ENCODE measurements around the gene ETFA.

The ETFA gene

DNA sequence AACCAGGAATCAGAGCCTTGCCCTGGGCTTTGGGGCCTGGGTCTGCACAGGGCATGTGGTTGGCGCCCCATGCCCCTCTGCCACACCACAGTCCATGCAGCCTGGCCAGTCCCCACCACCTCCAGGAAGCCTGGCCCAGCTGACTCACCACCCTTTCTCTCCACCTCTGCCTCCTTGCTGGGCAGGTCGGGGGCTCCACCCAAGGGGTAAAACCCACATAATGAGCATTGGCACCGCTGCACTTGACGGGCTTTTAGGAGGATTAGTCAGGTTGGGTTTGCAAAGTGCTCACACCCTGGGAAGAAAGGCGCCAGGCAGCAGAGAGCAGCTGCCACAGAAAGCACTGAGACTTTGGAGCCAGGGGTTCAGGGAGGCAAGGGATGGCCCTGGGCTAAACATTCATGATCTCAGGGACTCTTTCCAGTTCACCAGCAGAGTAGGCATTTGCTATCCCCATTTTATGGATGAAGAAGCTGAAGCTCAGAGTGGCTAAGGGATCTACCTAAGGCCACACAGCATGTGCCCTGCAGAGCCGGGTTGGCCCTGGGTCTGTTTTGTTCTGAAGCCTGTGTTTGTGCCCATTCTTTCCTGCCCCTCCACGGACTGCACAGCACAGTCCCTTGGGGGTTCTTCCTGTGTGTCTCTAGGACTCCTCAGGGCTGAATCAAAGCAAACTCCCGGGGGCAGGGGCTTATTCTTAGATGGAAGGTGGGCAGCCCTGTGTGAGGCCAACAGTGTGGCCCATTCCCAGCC lies 113.4 kb downstream of the ETFA start:
- Histone ChIP-seq H3K9me3 (ENCODE audit: control insufficient read depth, insufficient read depth, low read depth, low read length) (no peaks in the 10 kb centered on the region), H3K36me3 (ENCODE audit: control insufficient read depth in 2 of 2, insufficient read depth in 1 of 2, low read length in 2 of 2) (peaks cover 0 to 3% of the 10 kb centered on the region in 2 experiments; a peak in 1 of 3 replicates), H3K27ac (ENCODE audit: extremely low read depth, low read depth, low read length) (no peak overlapping the region), H3K4me3 (ENCODE audit: low read depth, low read length) (no peak overlapping the region), H3K4me1 (ENCODE audit: control insufficient read depth, insufficient read depth, low read length) (peaks cover 6% of the 10 kb centered on the region; the same call in 1 of the 2 replicates)
- TF ChIP-seq GLIS1 (tag by site-specific recombination; IDR thresholded peaks at IDR 0.05): peak; percentile 40; the same call in 1 of the 2 replicates
- TF ChIP-seq, protein P1, sequence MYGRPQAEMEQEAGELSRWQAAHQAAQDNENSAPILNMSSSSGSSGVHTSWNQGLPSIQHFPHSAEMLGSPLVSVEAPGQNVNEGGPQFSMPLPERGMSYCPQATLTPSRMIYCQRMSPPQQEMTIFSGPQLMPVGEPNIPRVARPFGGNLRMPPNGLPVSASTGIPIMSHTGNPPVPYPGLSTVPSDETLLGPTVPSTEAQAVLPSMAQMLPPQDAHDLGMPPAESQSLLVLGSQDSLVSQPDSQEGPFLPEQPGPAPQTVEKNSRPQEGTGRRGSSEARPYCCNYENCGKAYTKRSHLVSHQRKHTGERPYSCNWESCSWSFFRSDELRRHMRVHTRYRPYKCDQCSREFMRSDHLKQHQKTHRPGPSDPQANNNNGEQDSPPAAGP (tag by site-specific recombination; IDR thresholded peaks at IDR 0.05): 0 out of 2 replicates have a peak, but pooled peaks have one; percentile 48
- TF ChIP-seq GFI1B (tag by site-specific recombination; IDR thresholded peaks at IDR 0.05): no peak
- TF ChIP-seq KLF1 (tag by site-specific recombination; IDR thresholded peaks at IDR 0.05): peak; percentile 61
- CTCF ChIA-PET: interaction anchor here (0.8 to 3.8 kb wide), 6 partner anchors 12 to 670 kb away, joined by 3 to 27 read pairs (median 6); no protein-coding TSS in a partner anchor
- POLR2A ChIA-PET: no interaction called here

DNA sequence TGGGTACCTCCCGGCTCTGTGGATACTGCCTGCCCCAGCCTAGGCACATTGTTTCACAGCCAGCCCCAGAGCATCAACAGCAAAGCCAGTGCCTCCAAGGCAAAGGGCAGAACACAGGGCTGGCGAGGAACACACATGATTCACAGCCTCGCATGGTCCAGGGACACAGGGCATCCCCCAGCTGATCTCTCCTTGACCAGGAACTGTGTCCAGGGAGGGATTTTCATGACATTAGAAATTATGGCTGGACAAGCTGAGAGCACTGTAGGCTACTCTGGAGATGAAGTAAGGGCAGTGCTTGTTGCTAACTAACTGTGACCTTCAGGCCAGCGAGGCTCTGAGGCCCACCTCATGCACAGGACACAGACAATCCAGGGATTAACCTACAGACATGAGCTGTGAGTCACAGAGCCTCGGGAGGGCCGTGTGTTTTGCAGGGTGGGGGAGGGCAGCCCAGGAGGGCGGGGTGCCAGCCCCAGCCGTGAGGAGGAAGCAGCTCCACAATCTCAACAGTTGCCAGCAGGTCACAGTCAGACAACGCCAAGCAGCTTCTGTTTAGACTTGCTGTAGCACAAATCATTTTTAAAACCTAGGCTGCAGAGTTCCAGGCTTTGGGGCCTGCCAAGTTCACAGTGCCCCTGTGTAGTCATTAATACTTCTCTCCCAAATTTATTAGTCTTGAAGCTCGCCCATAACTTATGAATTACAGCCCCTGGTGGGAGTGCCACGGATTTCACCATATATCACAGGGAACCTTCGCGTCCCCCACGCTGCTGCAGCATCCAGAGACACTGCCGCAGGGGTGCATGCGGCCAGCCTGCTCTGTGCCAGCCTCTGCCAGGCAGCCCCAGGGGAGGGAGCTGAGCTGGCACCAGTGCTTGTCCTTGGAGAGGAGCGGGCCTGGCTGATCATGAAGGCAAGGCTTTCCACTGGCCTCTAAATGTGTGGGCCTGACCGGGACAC lies 114.7 kb downstream of the ETFA start:
- POLR2A ChIA-PET: interaction anchor here (0.9 to 1.3 kb wide), 2 partner anchors 115 to 140 kb away, joined by 4 to 9 read pairs; partner anchors contain the start of genes ETFA and ISL2
- CTCF ChIA-PET: interaction anchor here (0.6 to 3.8 kb wide), 7 partner anchors 11 to 671 kb away, joined by 3 to 27 read pairs (median 3); no protein-coding TSS in a partner anchor
- no peak overlapping the region for H3K27ac ChIP-seq (ENCODE audit: extremely low read depth, low read depth, low read length)
- TF ChIP-seq ZNF529 (tag by site-specific recombination; IDR thresholded peaks at IDR 0.05; ENCODE audit: insufficient replicate concordance) (no peak), ZNF544 (tag by site-specific recombination; IDR thresholded peaks at IDR 0.05) (no peak), GLIS2 (tag by site-specific recombination; IDR thresholded peaks at IDR 0.05) (peak; percentile 51), ZXDB (tag by site-specific recombination; IDR thresholded peaks at IDR 0.05) (no peak), OSR2 (tag by site-specific recombination; IDR thresholded peaks at IDR 0.05) (0 out of 2 replicates have a peak, but pooled peaks have one; percentile 28), ZNF423 (tag by site-specific recombination; IDR thresholded peaks at IDR 0.05) (no peak), ZNF843 (tag by site-specific recombination; IDR thresholded peaks at IDR 0.05) (no peak), BCL11A (tag by site-specific recombination; IDR thresholded peaks at IDR 0.05; ENCODE audit: low read depth) (no peak), ZNF211 (tag by site-specific recombination; IDR thresholded peaks at IDR 0.05; ENCODE audit: low read depth) (no peak), ZNF76 (tag by site-specific recombination; IDR thresholded peaks at IDR 0.05; ENCODE audit: borderline replicate concordance, low read depth) (no peak), TCF7L2 (IDR thresholded peaks at IDR 0.05; ENCODE audit: borderline replicate concordance, low read depth, low read length) (no peak), ZNF629 (tag by site-specific recombination; IDR thresholded peaks at IDR 0.05) (peak; percentile 18; the same call in 1 of the 2 replicates), ZNF510 (tag by site-specific recombination; IDR thresholded peaks at IDR 0.05; ENCODE audit: insufficient replicate concordance) (no peak), ZNF248 (tag by site-specific recombination; IDR thresholded peaks at IDR 0.05) (no peak)
- TF ChIP-seq, protein P2, sequence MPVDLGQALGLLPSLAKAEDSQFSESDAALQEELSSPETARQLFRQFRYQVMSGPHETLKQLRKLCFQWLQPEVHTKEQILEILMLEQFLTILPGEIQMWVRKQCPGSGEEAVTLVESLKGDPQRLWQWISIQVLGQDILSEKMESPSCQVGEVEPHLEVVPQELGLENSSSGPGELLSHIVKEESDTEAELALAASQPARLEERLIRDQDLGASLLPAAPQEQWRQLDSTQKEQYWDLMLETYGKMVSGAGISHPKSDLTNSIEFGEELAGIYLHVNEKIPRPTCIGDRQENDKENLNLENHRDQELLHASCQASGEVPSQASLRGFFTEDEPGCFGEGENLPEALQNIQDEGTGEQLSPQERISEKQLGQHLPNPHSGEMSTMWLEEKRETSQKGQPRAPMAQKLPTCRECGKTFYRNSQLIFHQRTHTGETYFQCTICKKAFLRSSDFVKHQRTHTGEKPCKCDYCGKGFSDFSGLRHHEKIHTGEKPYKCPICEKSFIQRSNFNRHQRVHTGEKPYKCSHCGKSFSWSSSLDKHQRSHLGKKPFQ (tag by site-specific recombination; IDR thresholded peaks at IDR 0.05): no peak
- TF ChIP-seq, protein P1 (tag by site-specific recombination; IDR thresholded peaks at IDR 0.05): peak; percentile 41; the same call in 1 of the 2 replicates
- TF ChIP-seq, protein P3, sequence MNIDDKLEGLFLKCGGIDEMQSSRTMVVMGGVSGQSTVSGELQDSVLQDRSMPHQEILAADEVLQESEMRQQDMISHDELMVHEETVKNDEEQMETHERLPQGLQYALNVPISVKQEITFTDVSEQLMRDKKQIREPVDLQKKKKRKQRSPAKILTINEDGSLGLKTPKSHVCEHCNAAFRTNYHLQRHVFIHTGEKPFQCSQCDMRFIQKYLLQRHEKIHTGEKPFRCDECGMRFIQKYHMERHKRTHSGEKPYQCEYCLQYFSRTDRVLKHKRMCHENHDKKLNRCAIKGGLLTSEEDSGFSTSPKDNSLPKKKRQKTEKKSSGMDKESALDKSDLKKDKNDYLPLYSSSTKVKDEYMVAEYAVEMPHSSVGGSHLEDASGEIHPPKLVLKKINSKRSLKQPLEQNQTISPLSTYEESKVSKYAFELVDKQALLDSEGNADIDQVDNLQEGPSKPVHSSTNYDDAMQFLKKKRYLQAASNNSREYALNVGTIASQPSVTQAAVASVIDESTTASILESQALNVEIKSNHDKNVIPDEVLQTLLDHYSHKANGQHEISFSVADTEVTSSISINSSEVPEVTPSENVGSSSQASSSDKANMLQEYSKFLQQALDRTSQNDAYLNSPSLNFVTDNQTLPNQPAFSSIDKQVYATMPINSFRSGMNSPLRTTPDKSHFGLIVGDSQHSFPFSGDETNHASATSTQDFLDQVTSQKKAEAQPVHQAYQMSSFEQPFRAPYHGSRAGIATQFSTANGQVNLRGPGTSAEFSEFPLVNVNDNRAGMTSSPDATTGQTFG (tag by site-specific recombination; IDR thresholded peaks at IDR 0.05; ENCODE audit: borderline replicate concordance): no peak
- TF ChIP-seq, protein P4, sequence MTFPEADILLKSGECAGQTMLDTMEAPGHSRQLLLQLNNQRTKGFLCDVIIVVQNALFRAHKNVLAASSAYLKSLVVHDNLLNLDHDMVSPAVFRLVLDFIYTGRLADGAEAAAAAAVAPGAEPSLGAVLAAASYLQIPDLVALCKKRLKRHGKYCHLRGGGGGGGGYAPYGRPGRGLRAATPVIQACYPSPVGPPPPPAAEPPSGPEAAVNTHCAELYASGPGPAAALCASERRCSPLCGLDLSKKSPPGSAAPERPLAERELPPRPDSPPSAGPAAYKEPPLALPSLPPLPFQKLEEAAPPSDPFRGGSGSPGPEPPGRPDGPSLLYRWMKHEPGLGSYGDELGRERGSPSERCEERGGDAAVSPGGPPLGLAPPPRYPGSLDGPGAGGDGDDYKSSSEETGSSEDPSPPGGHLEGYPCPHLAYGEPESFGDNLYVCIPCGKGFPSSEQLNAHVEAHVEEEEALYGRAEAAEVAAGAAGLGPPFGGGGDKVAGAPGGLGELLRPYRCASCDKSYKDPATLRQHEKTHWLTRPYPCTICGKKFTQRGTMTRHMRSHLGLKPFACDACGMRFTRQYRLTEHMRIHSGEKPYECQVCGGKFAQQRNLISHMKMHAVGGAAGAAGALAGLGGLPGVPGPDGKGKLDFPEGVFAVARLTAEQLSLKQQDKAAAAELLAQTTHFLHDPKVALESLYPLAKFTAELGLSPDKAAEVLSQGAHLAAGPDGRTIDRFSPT (tag by site-specific recombination; IDR thresholded peaks at IDR 0.05): peak; percentile 44; the same call in 1 of the 2 replicates

More for the DNA sequence above, 114.7 kb downstream of the ETFA start:
- H3K9me3 ChIP-seq (ENCODE audit: control insufficient read depth, insufficient read depth, low read depth, low read length): no peaks in the 10 kb centered on the region
- peaks cover 6% of the 10 kb centered on the region; the same call in 1 of the 2 replicates for H3K4me1 ChIP-seq (ENCODE audit: control insufficient read depth, insufficient read depth, low read length)
- peaks cover 0 to 3% of the 10 kb centered on the region in 2 experiments; a peak in 1 of 3 replicates for H3K36me3 ChIP-seq (ENCODE audit: control insufficient read depth in 2 of 2, insufficient read depth in 1 of 2, low read length in 2 of 2)
- H3K4me3 ChIP-seq (ENCODE audit: low read depth, low read length): no peak overlapping the region

All from HEK293 (cell line).